ENCODE measurements around the gene NIT2.
"Not testable (repeated sequence)": the region's sequence is repeated elsewhere in the genome, so short reads cannot be mapped to it uniquely, and the experiment has no call there.

Gene NIT2

GRCh38 chr3:100338911-100339310 lies 4.4 kb downstream of the NIT2 start:
- no peak for DNase-seq (ENCODE audit: low read depth)

GRCh38 chr3:100339786-100340185 lies 5.2 kb downstream of the NIT2 start:
- no peak for DNase-seq (ENCODE audit: low read depth)

- no peak for DNase-seq (ENCODE audit: low read depth)
These were observed 6.0 kb downstream of the NIT2 start for GRCh38 chr3:100340527-100340926.

GRCh38 chr3:100348727-100349126 lies 14.2 kb downstream of the NIT2 start:
- no peak for DNase-seq (ENCODE audit: low read depth)

- not testable (repeated sequence) for DNase-seq (ENCODE audit: low read depth)
These were observed 17.2 kb downstream of the NIT2 start for GRCh38 chr3:100351770-100352169.

- peak; percentile 47 for DNase-seq (ENCODE audit: low read depth)
These were observed 18.0 kb downstream of the NIT2 start for GRCh38 chr3:100352296-100353231.

GRCh38 chr3:100354850-100355249 lies 20.3 kb downstream of the NIT2 start:
- peak; percentile 49 for DNase-seq (ENCODE audit: low read depth)

- DNase-seq (ENCODE audit: low read depth) = peak; percentile 51
These were observed 23.9 kb downstream of the NIT2 start for GRCh38 chr3:100358413-100358812.

GRCh38 chr3:100359035-100359434 lies 24.5 kb downstream of the NIT2 start:
- no peak for DNase-seq (ENCODE audit: low read depth)

- DNase-seq (ENCODE audit: low read depth) = no peak
These were observed 26.4 kb downstream of the NIT2 start for GRCh38 chr3:100360757-100361496.

GRCh38 chr3:100361897-100362296 lies 27.3 kb downstream of the NIT2 start:
- no peak for DNase-seq (ENCODE audit: low read depth)

- DNase-seq (ENCODE audit: low read depth) = no peak
These were observed 29.9 kb downstream of the NIT2 start for GRCh38 chr3:100364421-100364820.

GRCh38 chr3:100366424-100366823 lies 31.9 kb downstream of the NIT2 start:
- DNase-seq (ENCODE audit: low read depth) = no peak

- DNase-seq (ENCODE audit: low read depth) = no peak
These were observed 33.9 kb downstream of the NIT2 start for GRCh38 chr3:100368441-100368840.

- no peak for DNase-seq (ENCODE audit: low read depth)
These were observed 36.2 kb downstream of the NIT2 start for GRCh38 chr3:100370756-100371155.

GRCh38 chr3:100374521-100374920 lies 40.0 kb downstream of the NIT2 start:
- no peak for DNase-seq (ENCODE audit: low read depth)

GRCh38 chr3:100376301-100376700 lies 41.7 kb downstream of the NIT2 start:
- DNase-seq (ENCODE audit: low read depth) = no peak

- DNase-seq (ENCODE audit: low read depth) = no peak
These were observed 50.4 kb downstream of the NIT2 start for GRCh38 chr3:100384733-100385525.

GRCh38 chr3:100386437-100387074 lies 52.0 kb downstream of the NIT2 start:
- peak; percentile 21 for DNase-seq (ENCODE audit: low read depth)

- no peak for DNase-seq (ENCODE audit: low read depth)
These were observed 54.5 kb downstream of the NIT2 start for GRCh38 chr3:100389025-100389424.

GRCh38 chr3:100395679-100396431 lies 61.3 kb downstream of the NIT2 start:
- DNase-seq (ENCODE audit: low read depth) = no peak
